ENCODE results near the gene NRTN. TPM values are rescaled to one million over a fixed set of nuclear protein-coding genes. Genes with fewer than 3 reads are reported as not detected.

The NRTN gene
- total RNA-seq, 2 donors from 2014 or later, result 24.1 to 70.9 TPM

DNA sequence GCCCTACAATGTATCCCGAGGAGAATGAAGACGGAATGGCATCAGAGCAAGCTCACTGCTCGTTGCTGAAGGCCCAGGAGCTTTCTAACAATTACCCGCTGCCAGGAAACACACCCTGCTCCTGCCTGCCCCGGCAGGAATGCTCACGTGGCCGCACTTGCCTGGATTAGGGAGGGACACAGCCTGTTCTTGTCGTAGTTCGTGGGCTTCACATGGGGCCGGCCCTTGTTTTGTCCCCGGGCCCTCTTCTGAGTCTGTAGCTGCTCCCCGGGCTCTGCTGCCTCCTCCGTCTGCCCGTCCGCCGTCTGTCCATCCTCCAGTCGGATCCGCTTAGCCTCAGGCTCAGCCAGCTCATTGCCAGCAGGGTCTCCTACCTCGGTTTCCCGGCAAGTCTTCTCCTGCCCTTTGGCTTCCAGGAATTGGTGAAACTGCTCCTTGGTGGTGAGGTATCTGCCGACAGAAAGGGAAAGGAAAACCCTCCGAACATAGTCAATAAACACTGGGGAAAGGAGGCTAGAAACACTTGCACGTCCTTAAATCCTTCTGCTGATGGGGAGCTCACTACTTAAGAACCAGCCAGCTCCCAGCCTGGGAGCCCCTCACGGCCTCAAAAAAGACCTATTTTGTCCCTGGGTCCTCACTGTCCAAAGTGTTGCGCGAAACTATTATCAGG is 14.8 kb upstream of the NRTN start:
- Histone ChIP-seq H3K4me1 (peaks cover 16% of the 10 kb centered on the region), H3K4me3 (peak overlapping the region in 1 of 2 donors; percentile 36), H3K27ac (peak overlapping the region; percentile 62 to 98 (median 88)), H3K36me3 (replicated peaks in 1 of 2; ENCODE audit: insufficient read depth in 1 of 2, low read depth in 2 of 2) (peaks cover 26 to 29% of the 10 kb centered on the region in 2 donors), H3K27me3 (no peaks in the 10 kb centered on the region), H3K9me3 (no peaks in the 10 kb centered on the region)
- TF ChIP-seq POLR2A (IDR thresholded peaks at IDR 0.05), result no peak
- TF ChIP-seq, protein P1, sequence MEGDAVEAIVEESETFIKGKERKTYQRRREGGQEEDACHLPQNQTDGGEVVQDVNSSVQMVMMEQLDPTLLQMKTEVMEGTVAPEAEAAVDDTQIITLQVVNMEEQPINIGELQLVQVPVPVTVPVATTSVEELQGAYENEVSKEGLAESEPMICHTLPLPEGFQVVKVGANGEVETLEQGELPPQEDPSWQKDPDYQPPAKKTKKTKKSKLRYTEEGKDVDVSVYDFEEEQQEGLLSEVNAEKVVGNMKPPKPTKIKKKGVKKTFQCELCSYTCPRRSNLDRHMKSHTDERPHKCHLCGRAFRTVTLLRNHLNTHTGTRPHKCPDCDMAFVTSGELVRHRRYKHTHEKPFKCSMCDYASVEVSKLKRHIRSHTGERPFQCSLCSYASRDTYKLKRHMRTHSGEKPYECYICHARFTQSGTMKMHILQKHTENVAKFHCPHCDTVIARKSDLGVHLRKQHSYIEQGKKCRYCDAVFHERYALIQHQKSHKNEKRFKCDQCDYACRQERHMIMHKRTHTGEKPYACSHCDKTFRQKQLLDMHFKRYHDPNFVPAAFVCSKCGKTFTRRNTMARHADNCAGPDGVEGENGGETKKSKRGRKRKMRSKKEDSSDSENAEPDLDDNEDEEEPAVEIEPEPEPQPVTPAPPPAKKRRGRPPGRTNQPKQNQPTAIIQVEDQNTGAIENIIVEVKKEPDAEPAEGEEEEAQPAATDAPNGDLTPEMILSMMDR (IDR thresholded peaks at IDR 0.05), result no peak
- no peak for ATAC-seq
- intact Hi-C loops (cut with DNase I), result no loop called here
- WGBS, 2 donors, result 66 to 90% methylated on average over 13 to 26 of the region's 26 CpGs
- no peak for DNase-seq

DNA sequence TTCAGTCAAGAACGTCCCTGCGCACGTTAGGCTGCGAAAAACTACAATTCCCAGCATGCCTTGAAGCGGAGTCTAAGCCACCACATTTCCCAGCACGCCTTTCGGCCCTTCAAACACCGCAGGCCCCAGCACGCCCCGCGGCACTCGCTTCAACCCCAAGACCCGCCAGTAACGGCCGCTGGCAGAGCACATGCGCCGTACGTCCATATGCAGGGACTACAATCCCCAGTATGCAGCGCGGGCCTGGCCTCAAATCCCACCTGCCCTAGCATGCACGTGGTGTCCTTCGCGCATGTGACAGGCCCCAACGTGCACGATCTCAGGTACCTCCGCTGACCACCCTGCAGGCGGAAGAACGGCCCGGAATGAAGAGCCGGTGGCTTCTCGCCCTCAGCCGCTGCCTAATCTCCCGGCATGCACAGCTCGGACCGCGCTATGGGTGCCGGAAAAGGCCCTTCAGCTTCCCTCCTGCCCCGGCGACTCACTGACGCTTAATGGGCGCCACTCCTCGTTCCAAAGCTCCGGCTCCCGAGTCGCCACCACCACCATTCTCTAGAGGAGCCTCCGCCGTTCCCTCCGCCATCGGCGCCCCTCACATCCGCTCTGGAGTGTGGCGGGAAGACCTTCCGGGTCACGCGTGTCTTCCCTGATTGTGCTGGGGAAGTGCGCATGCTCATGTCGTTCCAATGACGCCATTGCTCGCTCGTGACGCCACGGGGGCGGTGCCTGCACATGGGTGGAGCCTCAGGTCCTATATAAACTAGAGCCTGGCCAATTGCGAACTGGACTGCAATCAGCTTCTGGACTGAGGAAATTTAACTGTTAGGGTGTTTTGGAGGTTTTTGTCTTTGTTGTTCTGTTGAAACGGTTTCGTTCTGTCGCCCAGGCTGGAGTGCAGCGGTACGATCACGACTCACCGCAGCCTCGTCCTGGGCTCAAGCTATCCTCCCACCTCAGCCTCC is 14.0 kb upstream of the NRTN start, which contains the start of gene DUS3L:
DUS3L (minus strand) TSS at position 605 of the 962 bp plus-strand sequence; CDS start at position 583, 22 bp downstream.
- TF ChIP-seq, protein P1 (IDR thresholded peaks at IDR 0.05), result no peak
- TF ChIP-seq POLR2A (IDR thresholded peaks at IDR 0.05), result peak; percentile 60 to 92 (median 90)
- no peaks in the 10 kb centered on the region for H3K27me3 ChIP-seq
- peaks cover 16% of the 10 kb centered on the region for H3K4me1 ChIP-seq
- ATAC-seq (peak; percentile 94), DNase-seq (peak; percentile 96 to 98 (median 97))
- H3K36me3 ChIP-seq (replicated peaks in 1 of 2; ENCODE audit: insufficient read depth in 1 of 2, low read depth in 2 of 2), result peaks cover 26 to 29% of the 10 kb centered on the region in 2 donors
- H3K27ac ChIP-seq, result peak within 1 kb of the TSS; percentile 62 to 98 (median 88)
- 11 to 58% methylated on average over 13 to 69 of the region's 72 CpGs for WGBS, 2 donors
- intact Hi-C loops (cut with DNase I), result no loop called here
- peak within 1 kb of the TSS; percentile 12 to 36 for H3K4me3 ChIP-seq
- no peaks in the 10 kb centered on the region for H3K9me3 ChIP-seq

DNA sequence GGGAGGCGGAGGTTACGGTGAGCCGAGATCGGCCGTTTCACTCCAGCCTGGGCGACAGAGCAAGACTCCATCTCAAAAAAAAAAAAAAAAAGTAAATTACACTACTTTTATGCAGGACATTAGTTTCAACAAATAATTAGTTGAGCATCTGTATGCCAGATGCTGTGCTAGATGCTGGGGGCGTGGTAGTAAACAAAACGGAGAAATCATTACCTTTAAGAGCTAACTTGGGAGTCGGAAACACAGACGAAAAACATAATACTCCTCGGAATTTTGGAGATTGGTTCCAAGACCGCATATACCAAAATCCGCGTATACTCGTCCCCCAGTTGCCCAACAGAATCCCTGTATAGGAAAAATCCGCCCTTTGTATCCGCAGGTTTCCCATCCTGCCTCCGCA is 12.6 kb upstream of the NRTN start:
- no peak overlapping the region for H3K4me3 ChIP-seq
- peaks cover 18 to 20% of the 10 kb centered on the region in 2 donors for H3K36me3 ChIP-seq (replicated peaks in 1 of 2; ENCODE audit: insufficient read depth in 1 of 2, low read depth in 2 of 2)
- no peak overlapping the region for H3K27ac ChIP-seq
- ATAC-seq, result no peak
- H3K9me3 ChIP-seq, result no peaks in the 10 kb centered on the region
- no peak for DNase-seq
- H3K27me3 ChIP-seq, result no peaks in the 10 kb centered on the region
- WGBS, 2 donors, result 91 to 93% methylated on average over 18 of the region's 18 CpGs
- TF ChIP-seq, protein P1 (IDR thresholded peaks at IDR 0.05), result no peak
- TF ChIP-seq POLR2A (IDR thresholded peaks at IDR 0.05), result no peak
- peaks cover 16% of the 10 kb centered on the region for H3K4me1 ChIP-seq
- intact Hi-C loops (cut with DNase I), result no loop called here

DNA sequence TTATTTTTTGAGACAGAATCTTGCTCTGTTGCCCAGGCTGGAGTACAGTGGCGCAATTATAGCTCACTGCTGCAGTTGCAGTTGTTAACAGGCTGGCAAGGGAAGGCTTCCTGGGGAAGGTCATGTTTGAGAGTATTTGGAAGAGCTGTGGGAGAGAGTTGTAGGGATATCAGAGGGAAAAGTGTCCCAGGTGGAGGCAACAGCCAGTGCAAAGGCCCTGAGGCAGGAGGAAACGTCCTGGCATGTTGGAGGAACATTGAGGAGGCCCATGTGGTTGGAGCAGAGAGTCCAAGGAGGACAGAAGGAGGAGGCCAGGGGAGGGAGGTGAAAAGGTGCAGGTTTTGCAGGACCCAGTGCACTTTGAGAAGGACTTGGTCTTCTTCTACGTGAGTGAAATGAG is 11.7 kb upstream of the NRTN start:
- TF ChIP-seq POLR2A (IDR thresholded peaks at IDR 0.05), result no peak
- TF ChIP-seq, protein P1 (IDR thresholded peaks at IDR 0.05), result no peak
- DNase-seq (no peak), ATAC-seq (no peak)
- H3K9me3 ChIP-seq, result no peaks in the 10 kb centered on the region
- no peaks in the 10 kb centered on the region for H3K27me3 ChIP-seq
- H3K27ac ChIP-seq, result no peak overlapping the region
- no peak overlapping the region for H3K4me3 ChIP-seq
- intact Hi-C loops (cut with DNase I), result no loop called here
- 89 to 94% methylated on average over 3 of the region's 3 CpGs for WGBS, 2 donors
- H3K4me1 ChIP-seq, result peaks cover 22% of the 10 kb centered on the region
- peaks cover 10 to 13% of the 10 kb centered on the region in 2 donors for H3K36me3 ChIP-seq (replicated peaks in 1 of 2; ENCODE audit: insufficient read depth in 1 of 2, low read depth in 2 of 2)

All from body of pancreas (tissue), 4 donors.